Parathyroid adenoma (tissue), 2 donors: ENCODE results near the gene CDC42.
"Not testable (repeated sequence)": the region's sequence is repeated elsewhere in the genome, so short reads cannot be mapped to it uniquely, and the experiment has no call there.

Experiments used
- H2AFZ ChIP-seq: fragments of 300-600 bp; sonication (generic); one replicate; pipeline ENCODE4 v1.7.0; 2017; ENCODE audit warnings: antibody characterized with exemption, mild to moderate bottlenecking
- H3K27ac ChIP-seq: fragments of 300-600 bp; sonication (generic); one replicate; pipeline ENCODE4 v1.7.0; 2017
- H3K27me3 ChIP-seq: fragments of 300-600 bp; sonication (generic); one replicate; pipeline ENCODE4 v1.7.0; 2017; ENCODE audit warnings: low read length; ENCODE audit not compliant: control insufficient read depth, insufficient read depth
- H3K36me3 ChIP-seq: fragments of 300-600 bp; sonication (generic); one replicate; pipeline ENCODE4 v1.7.0; 2017; ENCODE audit warnings: low read length; ENCODE audit not compliant: control insufficient read depth, insufficient read depth
- H3K4me1 ChIP-seq: fragments of 300-600 bp; sonication (generic); one replicate; pipeline ENCODE4 v1.7.0; 2017; ENCODE audit warnings: control low read depth
- H3K4me2 ChIP-seq: fragments of 300-600 bp; sonication (generic); one replicate; pipeline ENCODE4 v1.7.0; 2017; ENCODE audit warnings: low read length
- H3K4me3 ChIP-seq: fragments of 300-600 bp; sonication (generic); one replicate; pipeline ENCODE4 v1.7.0; 2017; ENCODE audit warnings: low read depth, low read length
- H3K79me2 ChIP-seq: fragments of 300-600 bp; sonication (generic); one replicate; pipeline ENCODE4 v1.7.0; 2017; ENCODE audit warnings: control low read depth
- H3K9ac ChIP-seq: fragments of 300-600 bp; sonication (generic); one replicate; pipeline ENCODE4 v1.7.0; 2017; ENCODE audit warnings: mild to moderate bottlenecking
- H3K9me3 ChIP-seq: fragments of 300-600 bp; sonication (generic); one replicate; pipeline ENCODE4 v1.7.0; 2017; ENCODE audit warnings: low read length; ENCODE audit not compliant: control insufficient read depth
- TF ChIP-seq, protein P1 (sequence below): fragments of 300-600 bp; sonication (generic); IDR thresholded peaks from one replicate; pipeline ENCODE4 v1.7.0; 2017; ENCODE audit warnings: antibody characterized with exemption, mild to moderate bottlenecking
- donor health status: primary hyperparathyroidism.

The CDC42 gene

DNA sequence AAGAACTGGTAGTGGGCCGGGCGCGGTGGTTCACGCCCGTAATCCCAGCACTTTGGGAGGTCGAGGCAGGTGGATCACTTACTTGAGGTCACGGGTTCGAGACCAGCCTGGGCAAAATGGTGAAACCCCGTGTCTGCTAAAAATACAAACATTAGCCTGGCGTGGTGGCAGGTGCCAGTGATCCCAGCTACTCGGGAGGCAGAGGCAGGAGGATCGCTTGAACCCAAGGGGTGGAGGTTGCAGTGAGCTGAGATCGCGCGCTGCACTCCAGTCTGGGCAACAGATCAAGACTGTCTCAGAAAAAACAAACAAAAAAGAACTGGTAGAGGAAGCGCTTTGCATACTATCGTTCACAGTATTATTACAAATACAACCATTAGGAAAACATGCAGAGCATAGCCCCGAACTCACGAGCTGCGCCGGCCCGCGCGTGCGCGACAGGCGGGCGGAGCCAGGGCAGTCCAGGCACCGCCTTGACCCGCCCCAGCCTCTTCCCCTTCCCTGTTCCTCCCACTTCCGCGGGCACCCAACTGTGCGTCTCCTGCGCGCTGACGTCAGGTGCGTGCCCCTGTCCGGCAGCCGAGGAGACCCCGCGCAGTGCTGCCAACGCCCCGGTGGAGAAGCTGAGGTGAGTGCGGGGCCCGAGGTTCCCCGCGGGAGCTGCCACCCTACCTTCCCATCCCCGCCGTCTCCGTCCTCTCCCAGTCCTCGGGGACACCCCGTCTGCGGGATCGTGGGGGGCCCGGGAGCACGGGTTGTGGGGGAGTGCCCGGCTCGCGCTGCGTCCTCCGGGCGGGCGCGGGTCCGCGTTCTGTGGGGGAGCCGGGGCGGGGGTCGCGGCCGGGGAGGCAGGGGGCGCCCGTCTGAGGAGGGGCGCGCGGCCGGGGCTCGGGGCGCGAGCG lies at the start of gene CDC42:
TSS of gene CDC42 (plus strand) at position 595 of the 902 bp plus-strand sequence. CDS start 25,770 bp downstream, outside the sequence.
- Histone ChIP-seq H3K4me2 (peak within 1 kb of the TSS; percentile 86), H3K27me3 (no peaks in the 10 kb centered on the region), H2AFZ (peak within 1 kb of the TSS; percentile 79), H3K79me2 (peaks cover 11% of the 10 kb centered on the region), H3K4me3 (peak within 1 kb of the TSS; percentile 97), H3K36me3 (no peaks in the 10 kb centered on the region), H3K9ac (peak within 1 kb of the TSS; percentile 80), H3K4me1 (peaks cover 5% of the 10 kb centered on the region), H3K27ac (peak within 1 kb of the TSS; percentile 89), H3K9me3 (no peaks in the 10 kb centered on the region)
- TF ChIP-seq, protein P1, sequence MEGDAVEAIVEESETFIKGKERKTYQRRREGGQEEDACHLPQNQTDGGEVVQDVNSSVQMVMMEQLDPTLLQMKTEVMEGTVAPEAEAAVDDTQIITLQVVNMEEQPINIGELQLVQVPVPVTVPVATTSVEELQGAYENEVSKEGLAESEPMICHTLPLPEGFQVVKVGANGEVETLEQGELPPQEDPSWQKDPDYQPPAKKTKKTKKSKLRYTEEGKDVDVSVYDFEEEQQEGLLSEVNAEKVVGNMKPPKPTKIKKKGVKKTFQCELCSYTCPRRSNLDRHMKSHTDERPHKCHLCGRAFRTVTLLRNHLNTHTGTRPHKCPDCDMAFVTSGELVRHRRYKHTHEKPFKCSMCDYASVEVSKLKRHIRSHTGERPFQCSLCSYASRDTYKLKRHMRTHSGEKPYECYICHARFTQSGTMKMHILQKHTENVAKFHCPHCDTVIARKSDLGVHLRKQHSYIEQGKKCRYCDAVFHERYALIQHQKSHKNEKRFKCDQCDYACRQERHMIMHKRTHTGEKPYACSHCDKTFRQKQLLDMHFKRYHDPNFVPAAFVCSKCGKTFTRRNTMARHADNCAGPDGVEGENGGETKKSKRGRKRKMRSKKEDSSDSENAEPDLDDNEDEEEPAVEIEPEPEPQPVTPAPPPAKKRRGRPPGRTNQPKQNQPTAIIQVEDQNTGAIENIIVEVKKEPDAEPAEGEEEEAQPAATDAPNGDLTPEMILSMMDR, result no peak

DNA sequence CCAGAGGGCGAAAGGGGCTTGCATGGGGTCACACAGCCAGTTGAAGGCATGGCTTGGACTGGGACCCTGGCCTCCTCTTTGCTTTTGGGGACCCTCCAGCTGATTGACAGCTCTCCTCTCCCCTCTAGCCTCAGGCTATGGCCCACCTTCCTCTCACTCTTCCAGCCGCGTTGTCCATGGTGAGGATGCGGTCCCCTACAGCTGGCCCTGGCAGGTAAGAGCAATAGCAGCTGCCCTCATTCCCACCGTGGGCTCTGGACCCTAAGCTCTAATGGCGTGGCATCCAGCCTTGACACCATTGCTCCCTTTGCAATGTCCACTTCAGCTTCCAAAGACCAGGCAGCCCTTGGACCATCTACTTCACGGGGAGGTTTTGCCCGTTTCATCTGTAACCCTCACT lies 49.6 kb upstream of the CDC42 start:
- not testable (repeated sequence) for H3K27ac ChIP-seq, H3K4me2 ChIP-seq, H3K4me3 ChIP-seq, H2AFZ ChIP-seq, H3K4me1 ChIP-seq, H3K9ac ChIP-seq, H3K9me3 ChIP-seq, H3K36me3 ChIP-seq, H3K27me3 ChIP-seq, H3K79me2 ChIP-seq

DNA sequence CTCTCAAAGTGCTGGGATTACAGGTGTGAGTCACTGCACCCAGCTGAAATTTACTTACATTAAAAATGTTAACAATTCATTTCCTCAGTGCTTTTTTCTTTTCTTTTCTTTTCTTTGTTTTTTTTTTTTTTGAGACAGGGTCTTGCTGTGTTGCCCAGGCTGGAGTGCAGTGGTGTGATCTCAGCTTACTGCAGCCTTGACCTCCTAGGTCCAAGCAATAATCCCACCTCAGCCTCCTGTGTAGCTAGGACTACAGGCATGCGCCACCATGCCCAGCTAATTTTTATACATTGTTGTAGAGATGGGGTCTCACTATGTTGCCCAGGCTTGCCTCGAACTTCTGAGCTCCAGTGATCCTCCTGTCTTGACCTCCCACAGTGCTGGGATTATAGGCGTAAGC lies 48.5 kb upstream of the CDC42 start:
- not testable (repeated sequence) for H3K4me2 ChIP-seq, H3K27ac ChIP-seq, H3K36me3 ChIP-seq, H3K9me3 ChIP-seq, H3K79me2 ChIP-seq, H3K27me3 ChIP-seq, H3K4me1 ChIP-seq, H2AFZ ChIP-seq, H3K9ac ChIP-seq, H3K4me3 ChIP-seq

DNA sequence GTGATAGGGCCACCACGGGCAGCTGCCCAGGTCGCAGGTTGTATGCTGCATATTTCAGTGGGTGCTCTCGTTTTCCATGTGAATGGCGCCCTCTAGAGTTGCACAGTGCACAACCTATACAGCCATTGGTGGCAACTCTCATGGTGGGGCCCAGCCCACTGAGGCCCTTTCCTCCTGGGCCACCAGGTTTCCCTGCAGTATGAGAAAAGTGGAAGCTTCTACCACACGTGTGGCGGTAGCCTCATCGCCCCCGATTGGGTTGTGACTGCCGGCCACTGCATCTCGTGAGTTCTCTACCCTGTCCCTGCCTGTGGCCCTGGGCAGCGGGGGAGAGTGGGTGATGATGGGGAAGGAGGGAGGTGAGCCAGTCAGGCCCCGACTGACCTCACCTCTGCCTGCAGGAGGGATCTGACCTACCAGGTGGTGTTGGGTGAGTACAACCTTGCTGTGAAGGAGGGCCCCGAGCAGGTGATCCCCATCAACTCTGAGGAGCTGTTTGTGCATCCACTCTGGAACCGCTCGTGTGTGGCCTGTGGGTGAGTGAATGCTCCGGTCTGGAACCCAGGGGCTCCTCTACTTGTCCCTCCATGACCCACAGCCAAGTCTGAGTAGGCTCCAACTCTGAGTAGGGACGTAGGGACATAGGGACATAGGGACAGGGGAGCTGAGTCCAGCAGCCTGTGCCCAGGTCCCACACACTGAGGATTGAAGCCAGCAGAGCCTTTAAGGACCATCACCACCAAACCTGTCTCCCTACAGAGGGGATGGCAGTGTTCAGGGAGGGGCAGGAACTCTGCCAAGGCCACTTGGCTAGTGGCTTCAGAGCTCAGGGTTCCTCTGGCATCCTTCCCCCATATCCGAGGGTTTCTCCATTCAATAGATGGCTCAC lies 47.0 kb upstream of the CDC42 start:
- not testable (repeated sequence) for H3K4me2 ChIP-seq, H3K9ac ChIP-seq, H3K9me3 ChIP-seq, H3K79me2 ChIP-seq, H3K4me3 ChIP-seq, H3K4me1 ChIP-seq, H3K36me3 ChIP-seq, H3K27ac ChIP-seq, H2AFZ ChIP-seq, H3K27me3 ChIP-seq

DNA sequence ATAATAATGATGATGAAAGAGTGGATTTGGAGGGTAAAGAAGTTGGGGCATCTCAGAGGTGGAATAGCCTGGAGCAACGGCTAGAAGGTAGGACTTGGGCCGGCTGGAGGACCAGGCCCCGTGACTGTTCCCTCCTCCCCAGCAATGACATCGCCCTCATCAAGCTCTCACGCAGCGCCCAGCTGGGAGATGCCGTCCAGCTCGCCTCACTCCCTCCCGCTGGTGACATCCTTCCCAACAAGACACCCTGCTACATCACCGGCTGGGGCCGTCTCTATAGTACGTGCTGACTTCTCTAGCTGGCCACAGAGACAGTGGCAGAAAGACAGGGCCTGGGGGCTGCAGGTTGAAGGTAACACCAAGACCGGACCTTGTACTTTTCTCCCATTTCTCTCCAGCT lies 45.8 kb upstream of the CDC42 start:
- not testable (repeated sequence) for H3K9me3 ChIP-seq, H3K4me2 ChIP-seq, H3K9ac ChIP-seq, H3K27me3 ChIP-seq, H3K27ac ChIP-seq, H3K4me3 ChIP-seq, H3K4me1 ChIP-seq, H3K79me2 ChIP-seq, H2AFZ ChIP-seq, H3K36me3 ChIP-seq

DNA sequence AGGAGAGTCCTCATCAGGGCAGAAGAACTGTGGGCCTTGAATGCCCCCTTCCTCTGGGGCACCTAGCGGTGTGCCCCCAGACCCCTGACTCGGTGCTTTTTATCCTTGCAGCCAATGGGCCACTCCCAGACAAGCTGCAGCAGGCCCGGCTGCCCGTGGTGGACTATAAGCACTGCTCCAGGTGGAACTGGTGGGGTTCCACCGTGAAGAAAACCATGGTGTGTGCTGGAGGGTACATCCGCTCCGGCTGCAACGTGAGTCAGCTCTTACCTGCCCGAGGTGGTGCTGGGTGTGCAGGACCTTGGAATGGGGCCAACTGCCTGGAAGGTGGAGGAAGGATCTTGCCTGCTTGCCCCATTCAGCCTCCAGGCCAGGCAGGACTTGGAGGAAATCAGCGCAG lies 45.2 kb upstream of the CDC42 start:
- H3K4me1 ChIP-seq, H3K79me2 ChIP-seq, H3K9me3 ChIP-seq, H3K36me3 ChIP-seq, H3K27me3 ChIP-seq, H3K4me3 ChIP-seq, H3K27ac ChIP-seq, H3K4me2 ChIP-seq, H2AFZ ChIP-seq, H3K9ac ChIP-seq: not testable (repeated sequence)

DNA sequence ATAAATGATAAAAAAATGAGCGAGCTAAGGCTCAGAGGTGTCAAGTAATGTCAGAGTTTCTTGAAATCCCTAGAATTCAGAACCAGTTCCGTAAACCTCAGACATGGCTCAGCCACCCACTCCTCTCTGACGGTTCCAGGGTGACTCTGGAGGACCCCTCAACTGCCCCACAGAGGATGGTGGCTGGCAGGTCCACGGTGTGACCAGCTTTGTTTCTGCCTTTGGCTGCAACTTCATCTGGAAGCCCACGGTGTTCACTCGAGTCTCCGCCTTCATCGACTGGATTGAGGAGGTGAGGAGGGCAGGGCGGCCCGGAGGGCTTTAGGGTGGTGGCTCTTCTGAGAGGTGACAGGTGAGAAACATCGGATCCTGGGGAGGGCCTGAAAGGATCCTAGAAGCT lies 42.9 kb upstream of the CDC42 start:
- not testable (repeated sequence) for H3K4me3 ChIP-seq, H3K9me3 ChIP-seq, H3K79me2 ChIP-seq, H3K9ac ChIP-seq, H3K4me2 ChIP-seq, H2AFZ ChIP-seq, H3K27me3 ChIP-seq, H3K4me1 ChIP-seq, H3K36me3 ChIP-seq, H3K27ac ChIP-seq

DNA sequence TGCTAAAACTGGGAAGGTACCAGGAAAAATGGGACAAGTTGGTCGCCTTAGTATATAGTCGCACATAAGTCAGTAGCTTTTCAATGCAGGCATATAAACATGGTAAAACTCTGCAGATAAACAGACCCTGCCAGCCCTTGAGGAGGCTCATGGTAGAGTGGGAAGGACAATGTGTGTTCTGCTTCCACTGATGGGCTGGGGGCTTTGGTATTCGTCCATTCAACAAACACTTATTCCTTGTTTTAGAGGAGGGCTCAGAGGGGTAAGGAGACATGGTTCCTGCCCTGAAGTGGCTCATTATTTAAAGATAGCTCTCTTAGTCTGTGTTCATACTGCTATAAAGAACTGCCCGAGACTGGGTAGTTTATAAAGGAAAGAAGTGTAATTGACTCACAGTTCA lies 39.8 kb upstream of the CDC42 start:
- H3K4me3 ChIP-seq, H3K9ac ChIP-seq: not testable (repeated sequence)

DNA sequence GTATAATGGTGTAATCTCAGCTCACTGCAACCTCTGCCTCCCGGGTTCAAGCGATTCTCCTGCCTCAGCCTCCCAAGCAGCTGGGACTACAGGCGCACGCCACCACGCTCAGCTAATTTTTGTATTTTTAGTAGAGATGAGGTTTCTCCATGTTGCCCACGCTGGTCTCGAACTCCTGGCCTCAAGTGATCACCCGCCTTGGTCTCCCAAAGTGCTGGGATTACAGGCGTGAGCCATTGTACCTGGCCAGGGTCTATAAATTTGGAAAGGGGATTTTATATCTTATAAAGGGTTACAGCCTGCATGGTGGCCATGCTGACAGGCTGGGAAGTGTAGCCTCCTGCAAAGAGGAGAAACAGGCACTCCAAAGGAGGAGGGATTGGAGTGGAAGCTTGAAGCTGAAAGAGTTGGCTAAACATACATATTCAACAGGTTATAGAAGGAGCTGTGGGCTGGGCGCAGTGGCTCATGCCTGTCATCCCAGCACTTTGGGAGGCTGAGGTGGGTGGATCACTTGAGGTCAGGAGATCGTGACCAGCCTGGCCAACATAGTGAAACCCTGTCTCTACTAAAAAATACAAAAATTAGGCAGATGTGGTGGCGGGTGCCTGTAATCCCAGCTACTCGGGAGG lies 37.8 kb upstream of the CDC42 start:
- not testable (repeated sequence) for H3K9ac ChIP-seq, H3K27ac ChIP-seq, H3K4me1 ChIP-seq, H3K4me2 ChIP-seq, H3K4me3 ChIP-seq, H3K79me2 ChIP-seq, H3K36me3 ChIP-seq, H2AFZ ChIP-seq, H3K9me3 ChIP-seq, H3K27me3 ChIP-seq

More for the DNA sequence above, 39.8 kb upstream of the CDC42 start:
- H3K27ac ChIP-seq, H3K9me3 ChIP-seq, H3K27me3 ChIP-seq, H2AFZ ChIP-seq, H3K4me1 ChIP-seq, H3K4me2 ChIP-seq, H3K36me3 ChIP-seq, H3K79me2 ChIP-seq: not testable (repeated sequence)
